Trophoblast cell (in vitro differentiated cells and primary cell): ENCODE data around the gene BTNL8.

Experiments used
- DNase-seq, 2 donors: peaks; one replicate each; pipeline ENCODE4 v3.0.0-alpha.2; 2016
- H2AFZ ChIP-seq: 2 replicates; pipeline ENCODE4 v1.6.1; 2013; ENCODE audit warnings: low read length, moderate library complexity, mild to moderate bottlenecking; ENCODE audit not compliant: insufficient read depth, poor library complexity
- H2AK5ac ChIP-seq: 2 replicates; pipeline ENCODE4 v1.6.1; 2013; ENCODE audit warnings: mild to moderate bottlenecking, low read length
- H2BK120ac ChIP-seq: 2 replicates; pipeline ENCODE4 v1.6.1; 2013; ENCODE audit warnings: low read length, mild to moderate bottlenecking, moderate library complexity; ENCODE audit not compliant: insufficient read depth, poor library complexity
- H2BK12ac ChIP-seq: 2 replicates; pipeline ENCODE4 v1.6.1; 2013; ENCODE audit warnings: mild to moderate bottlenecking, low read length, moderate library complexity
- H2BK5ac ChIP-seq: 2 replicates; pipeline ENCODE4 v1.6.1; 2013; ENCODE audit warnings: low read length, low read depth, moderate library complexity, mild to moderate bottlenecking; ENCODE audit not compliant: poor library complexity
- H3K14ac ChIP-seq: 2 replicates; pipeline ENCODE4 v1.6.1; 2013; ENCODE audit warnings: mild to moderate bottlenecking, low read length
- H3K18ac ChIP-seq: 2 replicates; pipeline ENCODE4 v1.6.1; 2013; ENCODE audit warnings: mild to moderate bottlenecking, low read length
- H3K23ac ChIP-seq: 2 replicates; pipeline ENCODE4 v1.6.1; 2013; ENCODE audit warnings: low read length
- H3K27ac ChIP-seq: 2 replicates; pipeline ENCODE4 v1.5.1; 2013; ENCODE audit warnings: low read depth, mild to moderate bottlenecking, inconsistent platforms, low read length, moderate library complexity
- H3K27me3 ChIP-seq: 2 replicates; pipeline ENCODE4 v1.6.1; 2013; ENCODE audit warnings: inconsistent platforms, mild to moderate bottlenecking, low read length, moderate library complexity; ENCODE audit not compliant: insufficient read depth
- H3K36me3 ChIP-seq, 2 experiments: 1 replicate in 1 of 2; 2 replicates in 1 of 2; pipeline ENCODE4 v1.6.1; 2013; ENCODE audit warnings: low read length in 2 of 2, mild to moderate bottlenecking in 2 of 2, moderate library complexity in 1 of 2; ENCODE audit not compliant: insufficient read depth in 2 of 2, control insufficient read depth in 1 of 2
- H3K4ac ChIP-seq: 2 replicates; pipeline ENCODE4 v1.6.1; 2013; ENCODE audit warnings: low read depth, mild to moderate bottlenecking, low read length, moderate library complexity
- H3K4me1 ChIP-seq, 2 experiments: 1 replicate in 1 of 2; 2 replicates in 1 of 2; pipeline ENCODE4 v1.6.1; 2013; ENCODE audit warnings: low read length in 2 of 2, mild to moderate bottlenecking in 2 of 2, moderate library complexity in 1 of 2; ENCODE audit not compliant: insufficient read depth in 2 of 2, control insufficient read depth in 1 of 2
- H3K4me2 ChIP-seq: 2 replicates; pipeline ENCODE4 v1.6.1; 2013; ENCODE audit warnings: inconsistent platforms, mild to moderate bottlenecking, low read length, moderate library complexity
- H3K4me3 ChIP-seq: 2 replicates; pipeline ENCODE4 v1.5.1; 2013; ENCODE audit warnings: mild to moderate bottlenecking, low read depth, low read length, inconsistent platforms
- H3K79me1 ChIP-seq: one replicate; pipeline ENCODE4 v1.6.1; 2013; ENCODE audit warnings: low read length
- H3K79me2 ChIP-seq: 2 replicates; pipeline ENCODE4 v1.6.1; 2013; ENCODE audit warnings: low read length, mild to moderate bottlenecking; ENCODE audit not compliant: control insufficient read depth, insufficient read depth, poor library complexity
- H3K9ac ChIP-seq: 2 replicates; pipeline ENCODE4 v1.6.1; 2013; ENCODE audit warnings: mild to moderate bottlenecking, low read length
- H3K9me3 ChIP-seq: 2 replicates; pipeline ENCODE4 v1.6.1; 2013; ENCODE audit warnings: low read depth, mild to moderate bottlenecking, control low read depth, inconsistent platforms, low read length; ENCODE audit not compliant: insufficient read depth
- H4K12ac ChIP-seq: 2 replicates; pipeline ENCODE4 v1.6.1; 2013; ENCODE audit warnings: low read depth, mild to moderate bottlenecking, low read length, moderate library complexity
- H4K8ac ChIP-seq: 2 replicates; pipeline ENCODE4 v1.6.1; 2013; ENCODE audit warnings: low read depth, mild to moderate bottlenecking, low read length, moderate library complexity
- H4K91ac ChIP-seq: one replicate; pipeline ENCODE4 v1.6.1; 2013; ENCODE audit warnings: low read depth, mild to moderate bottlenecking, low read length, moderate library complexity
- WGBS: extraction: QIAGEN DNeasy Blood & Tissue Kit; methylation state at CpG from one replicate; pipeline ENCODE4 v1.1.7; 2013; ENCODE audit warnings: missing lambda C conversion rate; ENCODE audit not compliant: insufficient read length, insufficient coverage; ENCODE audit errors: extremely low coverage; 5-methylcytosine and 5-hydroxymethylcytosine counted together

BTNL8 gene

GRCh38 chr5:180970336-180970735 lies 71.4 kb downstream of the BTNL8 start:
- Histone ChIP-seq H3K27ac (no peak overlapping the region), H3K4me3 (no peak overlapping the region), H3K14ac (no peak overlapping the region), H2BK5ac (no peak overlapping the region), H3K4me1 (no peaks in the 10 kb centered on the region), H3K36me3 (no peaks in the 10 kb centered on the region), H2AFZ (no peak overlapping the region), H2BK12ac (no peak overlapping the region), H2AK5ac (no peak overlapping the region), H3K79me2 (no peaks in the 10 kb centered on the region), H3K9me3 (peaks cover 11% of the 10 kb centered on the region), H3K4ac (no peak overlapping the region), H3K4me2 (no peak overlapping the region), H4K8ac (no peak overlapping the region), H4K91ac (no peak overlapping the region), H3K9ac (no peak overlapping the region), H3K79me1 (no peaks in the 10 kb centered on the region), H3K23ac (no peak overlapping the region), H2BK120ac (no peak overlapping the region), H3K18ac (no peak overlapping the region), H4K12ac (no peak overlapping the region), H3K27me3 (no peaks in the 10 kb centered on the region)
- WGBS, result no CpG with 5 or more reads among the region's 31 CpGs
- no peak for DNase-seq

DNA sequence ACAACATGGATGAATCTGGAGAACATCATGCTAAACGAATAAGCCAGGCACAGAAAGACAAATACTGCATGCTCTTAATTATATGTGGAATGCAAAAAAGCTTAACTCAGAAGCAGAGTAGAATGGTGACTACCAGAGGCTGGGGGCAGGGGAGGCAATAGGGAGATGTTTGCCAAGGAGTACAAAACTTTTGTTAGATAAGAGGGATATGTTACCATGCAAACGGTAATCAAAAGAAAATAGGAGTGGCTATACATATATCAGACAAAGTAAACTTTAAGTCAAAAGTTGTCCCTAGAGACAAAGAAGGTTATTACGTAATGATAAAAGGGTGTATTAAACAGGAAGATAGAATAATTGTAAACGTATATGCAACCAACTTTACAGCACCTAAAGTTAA lies 71.9 kb downstream of the BTNL8 start:
- Histone ChIP-seq H3K18ac (no peak overlapping the region), H2BK120ac (no peak overlapping the region), H2AFZ (no peak overlapping the region), H3K27ac (no peak overlapping the region), H2BK5ac (no peak overlapping the region), H3K4me2 (no peak overlapping the region), H4K8ac (no peak overlapping the region), H3K23ac (no peak overlapping the region), H3K79me1 (no peaks in the 10 kb centered on the region), H3K14ac (no peak overlapping the region), H3K9ac (no peak overlapping the region), H3K27me3 (no peaks in the 10 kb centered on the region), H3K9me3 (peaks cover 14% of the 10 kb centered on the region), H2BK12ac (no peak overlapping the region), H3K4me3 (no peak overlapping the region), H3K36me3 (no peaks in the 10 kb centered on the region), H2AK5ac (no peak overlapping the region), H4K91ac (no peak overlapping the region), H3K4ac (no peak overlapping the region), H3K79me2 (no peaks in the 10 kb centered on the region), H3K4me1 (no peaks in the 10 kb centered on the region), H4K12ac (no peak overlapping the region)
- no CpG with 5 or more reads among the region's 4 CpGs for WGBS
- DNase-seq, result no peak

GRCh38 chr5:180974612-180975315 lies 75.8 kb downstream of the BTNL8 start:
- no peak overlapping the region for H3K4me2 ChIP-seq
- H3K79me2 ChIP-seq, result no peaks in the 10 kb centered on the region
- no peaks in the 10 kb centered on the region for H3K27me3 ChIP-seq
- no peak overlapping the region for H3K4me3 ChIP-seq
- H3K4ac ChIP-seq, result no peak overlapping the region
- H3K14ac ChIP-seq, result no peak overlapping the region
- no peak overlapping the region for H4K91ac ChIP-seq
- no peak overlapping the region for H4K12ac ChIP-seq
- H3K79me1 ChIP-seq, result no peaks in the 10 kb centered on the region
- H3K18ac ChIP-seq, result no peak overlapping the region
- no peak overlapping the region for H2AFZ ChIP-seq
- no peak overlapping the region for H3K9ac ChIP-seq
- H2BK120ac ChIP-seq, result no peak overlapping the region
- H2BK5ac ChIP-seq, result no peak overlapping the region
- H3K23ac ChIP-seq, result no peak overlapping the region
- no peak overlapping the region for H2AK5ac ChIP-seq
- H4K8ac ChIP-seq, result no peak overlapping the region
- H3K27ac ChIP-seq, result no peak overlapping the region
- H3K9me3 ChIP-seq, result peaks cover 9% of the 10 kb centered on the region
- no CpG with 5 or more reads among the region's 2 CpGs for WGBS
- H3K36me3 ChIP-seq, result no peaks in the 10 kb centered on the region
- H2BK12ac ChIP-seq, result no peak overlapping the region
- H3K4me1 ChIP-seq, result no peaks in the 10 kb centered on the region
- no peak for DNase-seq

GRCh38 chr5:180975338-180975737 lies 76.4 kb downstream of the BTNL8 start:
- Histone ChIP-seq H3K79me2 (no peaks in the 10 kb centered on the region), H3K18ac (no peak overlapping the region), H2BK12ac (no peak overlapping the region), H4K91ac (no peak overlapping the region), H3K27ac (no peak overlapping the region), H2BK5ac (no peak overlapping the region), H4K8ac (no peak overlapping the region), H2AFZ (no peak overlapping the region), H3K4me3 (no peak overlapping the region), H4K12ac (no peak overlapping the region), H3K79me1 (no peaks in the 10 kb centered on the region), H2AK5ac (no peak overlapping the region), H3K4me2 (no peak overlapping the region), H3K4ac (no peak overlapping the region), H3K4me1 (no peaks in the 10 kb centered on the region), H3K9me3 (peaks cover 5% of the 10 kb centered on the region), H3K36me3 (no peaks in the 10 kb centered on the region), H2BK120ac (no peak overlapping the region), H3K9ac (no peak overlapping the region), H3K27me3 (no peaks in the 10 kb centered on the region), H3K14ac (no peak overlapping the region), H3K23ac (no peak overlapping the region)
- no peak for DNase-seq
- WGBS, result no CpG with 5 or more reads among the region's 2 CpGs
